HepG2 (cell line): ENCODE measurements around the gene EYA2. TPM values are rescaled to one million over a fixed set of nuclear protein-coding genes. Genes with fewer than 3 reads are reported as not detected.

Source experiments
- BORCS8-MEF2B ChIP-seq: sonication (generic); formaldehyde crosslinking; IDR thresholded peaks from 2 replicates; pipeline ENCODE4 v1.8.0; 2022; ENCODE audit warnings: mild to moderate bottlenecking, missing genetic modification reagents
- BRD4 ChIP-seq: sonication (generic); formaldehyde crosslinking; IDR thresholded peaks from 2 replicates; pipeline ENCODE4 v1.4.0; 2020; ENCODE audit warnings: missing genetic modification reagents
- CBX1 ChIP-seq: IDR thresholded peaks from one replicate; pipeline ENCODE4 v1.6.1; 2016; ENCODE audit warnings: antibody characterized with exemption, low read depth
- CCDC6 ChIP-seq: sonication (generic); formaldehyde crosslinking; IDR thresholded peaks from 2 replicates; pipeline ENCODE4 v1.8.1; 2022; ENCODE audit warnings: mild to moderate bottlenecking, missing genetic modification reagents, moderate library complexity
- CHCHD3 ChIP-seq: sonication (generic); formaldehyde crosslinking; IDR thresholded peaks from 2 replicates; pipeline ENCODE4 v1.8.0; 2022; ENCODE audit warnings: mild to moderate bottlenecking, missing genetic modification reagents, moderate library complexity
- GLI4 ChIP-seq: sonication (generic); formaldehyde crosslinking; IDR thresholded peaks from 2 replicates; pipeline ENCODE4 v1.5.1; 2020; ENCODE audit warnings: missing genetic modification reagents, mild to moderate bottlenecking, moderate library complexity, borderline replicate concordance
- HOXA5 ChIP-seq: sonication (generic); formaldehyde crosslinking; IDR thresholded peaks from 2 replicates; pipeline ENCODE4 v1.4.0; 2020; ENCODE audit warnings: missing genetic modification reagents
- ISX ChIP-seq: sonication (generic); formaldehyde crosslinking; conservative IDR thresholded peaks from 2 replicates; pipeline ENCODE4 v1.5.0; 2020; ENCODE audit warnings: missing genetic modification reagents
- NRL ChIP-seq: sonication (generic); formaldehyde crosslinking; IDR thresholded peaks from 2 replicates; pipeline ENCODE4 v1.5.0; 2020; ENCODE audit warnings: missing genetic modification reagents, mild to moderate bottlenecking, moderate library complexity, borderline replicate concordance
- RELA ChIP-seq: sonication (generic); formaldehyde crosslinking; IDR thresholded peaks from 2 replicates; pipeline ENCODE4 v1.4.0; 2020; ENCODE audit warnings: missing genetic modification reagents
- SP140L ChIP-seq: sonication (generic); formaldehyde crosslinking; IDR thresholded peaks from 2 replicates; pipeline ENCODE4 v1.4.0; 2020; ENCODE audit warnings: missing genetic modification reagents, borderline replicate concordance
- ZNF263 ChIP-seq: sonication (generic); formaldehyde crosslinking; IDR thresholded peaks from 2 replicates; pipeline ENCODE4 v1.4.0; 2020; ENCODE audit warnings: missing genetic modification reagents
- ZNF510 ChIP-seq: sonication (generic); formaldehyde crosslinking; IDR thresholded peaks from 2 replicates; pipeline ENCODE4 v1.4.0; 2020; ENCODE audit warnings: low read depth, mild to moderate bottlenecking, missing genetic modification reagents
- ZNF605 ChIP-seq: sonication (generic); formaldehyde crosslinking; IDR thresholded peaks from 2 replicates; pipeline ENCODE4 v1.8.0; 2022; ENCODE audit warnings: mild to moderate bottlenecking, missing genetic modification reagents
- polyA plus RNA-seq, 8 experiments: library from polyadenylated mRNA; depleted of rRNA in 3 of 8; stranded (reverse) in 7 of 8; unstranded in 1 of 8; fragments of >200 nt; fragmentation: Illumina TruSeq in 4 of 8; extraction: Trizol in 4 of 8; gene quantifications; 2 replicates each; pipeline versions ENCODE4 v1.2.1 to v1.2.3, GENCODE V29; 2011 to 2016; ENCODE audit warnings: low read depth in 4 of 8, missing spikeins in 1 of 8, mixed read lengths in 1 of 8; ENCODE audit not compliant: insufficient read depth in 1 of 8
- total RNA-seq, 5 experiments: library from RNA; depleted of rRNA; stranded (reverse); fragments of >200 nt; fragmentation: Illumina TruSeq; extraction: Trizol; gene quantifications; 2 replicates each; pipeline ENCODE4 v1.2.3, GENCODE V29; 2016; ENCODE audit warnings: low read depth in 1 of 5
- TF ChIP-seq, protein P1 (sequence below): sonication (generic); formaldehyde crosslinking; IDR thresholded peaks from 2 replicates; pipeline ENCODE4 v1.5.1; 2020; ENCODE audit warnings: mild to moderate bottlenecking, missing genetic modification reagents, moderate library complexity
- TF ChIP-seq, protein P2 (sequence below): sonication (generic); formaldehyde crosslinking; IDR thresholded peaks from 2 replicates; pipeline ENCODE4 v1.5.0; 2020; ENCODE audit warnings: missing genetic modification reagents
- TF ChIP-seq, protein P3 (sequence below): sonication (generic); formaldehyde crosslinking; IDR thresholded peaks from 2 replicates; pipeline ENCODE4 v1.4.0; 2020; ENCODE audit warnings: mild to moderate bottlenecking, missing genetic modification reagents, borderline replicate concordance
- TF ChIP-seq, protein P4 (sequence below): sonication (generic); formaldehyde crosslinking; IDR thresholded peaks from 2 replicates; pipeline ENCODE4 v1.9.0; 2021; ENCODE audit warnings: missing genetic modification reagents, mild to moderate bottlenecking, borderline replicate concordance
- TF ChIP-seq, protein P5 (sequence below): sonication (generic); formaldehyde crosslinking; IDR thresholded peaks from 2 replicates; pipeline ENCODE4 v1.8.0; 2022; ENCODE audit warnings: low read depth, missing genetic modification reagents

Gene EYA2
- total and polyA plus RNA-seq, 2 of the 13 experiments (the other 11 are each of a cell fraction or from before 2014, with no cell fraction given): not detected

DNA sequence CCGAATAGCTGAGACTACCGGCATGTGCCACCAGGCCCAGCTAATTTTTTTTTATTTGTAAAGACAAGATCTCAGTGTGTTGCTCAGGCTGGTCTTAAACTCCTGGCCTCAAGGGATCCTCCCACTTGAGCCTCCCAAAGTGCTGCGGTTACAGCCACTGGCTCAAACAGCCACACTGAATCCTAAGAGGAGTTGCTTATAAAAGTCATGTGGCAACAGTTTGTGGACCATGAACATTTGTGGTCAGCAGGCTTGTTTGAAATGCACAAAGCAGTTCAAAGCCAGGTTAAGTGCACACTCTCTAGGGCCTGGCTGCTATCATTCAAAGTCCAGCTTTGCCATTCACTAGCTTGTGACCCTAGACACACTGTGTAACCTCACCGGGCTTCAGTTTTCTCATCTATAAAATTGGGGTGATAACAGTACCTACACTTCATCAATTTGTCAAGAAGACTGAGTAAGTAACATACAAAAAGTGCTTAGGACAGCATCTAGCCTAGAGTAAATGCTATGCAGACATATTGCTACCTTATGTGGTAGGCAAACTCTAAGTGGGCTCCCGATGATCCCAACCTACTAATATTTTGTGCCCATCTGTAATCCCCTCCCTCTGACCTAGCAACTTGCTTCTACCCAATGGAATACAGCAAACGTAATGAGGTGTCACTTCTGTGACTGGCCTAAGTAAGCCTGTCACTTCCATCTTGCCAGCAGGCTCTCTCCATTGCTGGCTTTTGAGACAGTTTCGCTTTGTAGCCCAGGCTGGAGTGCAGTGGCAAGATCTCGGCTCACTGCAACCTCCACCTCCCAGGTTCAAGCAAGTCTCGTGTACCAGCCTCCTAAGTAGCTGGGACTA is 338.9 kb downstream of the EYA2 start (continued):
- TF ChIP-seq CCDC6 (CRISPR knock-in tag) (no peak), CBX1 (no peak), GLI4 (CRISPR knock-in tag) (no peak), RELA (CRISPR knock-in tag) (no peak), CHCHD3 (CRISPR knock-in tag) (no peak), ZNF605 (CRISPR knock-in tag) (peak; percentile 69; the same call in 1 of the 2 replicates), ZNF263 (CRISPR knock-in tag) (peak; percentile 75; the same call in 1 of the 2 replicates), BRD4 (CRISPR knock-in tag) (no peak), HOXA5 (CRISPR knock-in tag) (peak; percentile 72; the same call in 1 of the 2 replicates), ISX (CRISPR knock-in tag) (no peak), BORCS8-MEF2B (CRISPR knock-in tag) (no peak), NRL (no peak), ZNF510 (CRISPR knock-in tag) (no peak), SP140L (no peak)
- TF ChIP-seq, protein P1, sequence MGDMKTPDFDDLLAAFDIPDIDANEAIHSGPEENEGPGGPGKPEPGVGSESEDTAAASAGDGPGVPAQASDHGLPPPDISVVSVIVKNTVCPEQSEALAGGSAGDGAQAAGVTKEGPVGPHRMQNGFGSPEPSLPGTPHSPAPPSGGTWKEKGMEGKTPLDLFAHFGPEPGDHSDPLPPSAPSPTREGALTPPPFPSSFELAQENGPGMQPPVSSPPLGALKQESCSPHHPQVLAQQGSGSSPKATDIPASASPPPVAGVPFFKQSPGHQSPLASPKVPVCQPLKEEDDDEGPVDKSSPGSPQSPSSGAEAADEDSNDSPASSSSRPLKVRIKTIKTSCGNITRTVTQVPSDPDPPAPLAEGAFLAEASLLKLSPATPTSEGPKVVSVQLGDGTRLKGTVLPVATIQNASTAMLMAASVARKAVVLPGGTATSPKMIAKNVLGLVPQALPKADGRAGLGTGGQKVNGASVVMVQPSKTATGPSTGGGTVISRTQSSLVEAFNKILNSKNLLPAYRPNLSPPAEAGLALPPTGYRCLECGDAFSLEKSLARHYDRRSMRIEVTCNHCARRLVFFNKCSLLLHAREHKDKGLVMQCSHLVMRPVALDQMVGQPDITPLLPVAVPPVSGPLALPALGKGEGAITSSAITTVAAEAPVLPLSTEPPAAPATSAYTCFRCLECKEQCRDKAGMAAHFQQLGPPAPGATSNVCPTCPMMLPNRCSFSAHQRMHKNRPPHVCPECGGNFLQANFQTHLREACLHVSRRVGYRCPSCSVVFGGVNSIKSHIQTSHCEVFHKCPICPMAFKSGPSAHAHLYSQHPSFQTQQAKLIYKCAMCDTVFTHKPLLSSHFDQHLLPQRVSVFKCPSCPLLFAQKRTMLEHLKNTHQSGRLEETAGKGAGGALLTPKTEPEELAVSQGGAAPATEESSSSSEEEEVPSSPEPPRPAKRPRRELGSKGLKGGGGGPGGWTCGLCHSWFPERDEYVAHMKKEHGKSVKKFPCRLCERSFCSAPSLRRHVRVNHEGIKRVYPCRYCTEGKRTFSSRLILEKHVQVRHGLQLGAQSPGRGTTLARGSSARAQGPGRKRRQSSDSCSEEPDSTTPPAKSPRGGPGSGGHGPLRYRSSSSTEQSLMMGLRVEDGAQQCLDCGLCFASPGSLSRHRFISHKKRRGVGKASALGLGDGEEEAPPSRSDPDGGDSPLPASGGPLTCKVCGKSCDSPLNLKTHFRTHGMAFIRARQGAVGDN: peak; percentile 52; the same call in 1 of the 2 replicates
- TF ChIP-seq, protein P2, sequence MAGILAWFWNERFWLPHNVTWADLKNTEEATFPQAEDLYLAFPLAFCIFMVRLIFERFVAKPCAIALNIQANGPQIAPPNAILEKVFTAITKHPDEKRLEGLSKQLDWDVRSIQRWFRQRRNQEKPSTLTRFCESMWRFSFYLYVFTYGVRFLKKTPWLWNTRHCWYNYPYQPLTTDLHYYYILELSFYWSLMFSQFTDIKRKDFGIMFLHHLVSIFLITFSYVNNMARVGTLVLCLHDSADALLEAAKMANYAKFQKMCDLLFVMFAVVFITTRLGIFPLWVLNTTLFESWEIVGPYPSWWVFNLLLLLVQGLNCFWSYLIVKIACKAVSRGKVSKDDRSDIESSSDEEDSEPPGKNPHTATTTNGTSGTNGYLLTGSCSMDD (CRISPR knock-in tag): no peak
- TF ChIP-seq, protein P3, sequence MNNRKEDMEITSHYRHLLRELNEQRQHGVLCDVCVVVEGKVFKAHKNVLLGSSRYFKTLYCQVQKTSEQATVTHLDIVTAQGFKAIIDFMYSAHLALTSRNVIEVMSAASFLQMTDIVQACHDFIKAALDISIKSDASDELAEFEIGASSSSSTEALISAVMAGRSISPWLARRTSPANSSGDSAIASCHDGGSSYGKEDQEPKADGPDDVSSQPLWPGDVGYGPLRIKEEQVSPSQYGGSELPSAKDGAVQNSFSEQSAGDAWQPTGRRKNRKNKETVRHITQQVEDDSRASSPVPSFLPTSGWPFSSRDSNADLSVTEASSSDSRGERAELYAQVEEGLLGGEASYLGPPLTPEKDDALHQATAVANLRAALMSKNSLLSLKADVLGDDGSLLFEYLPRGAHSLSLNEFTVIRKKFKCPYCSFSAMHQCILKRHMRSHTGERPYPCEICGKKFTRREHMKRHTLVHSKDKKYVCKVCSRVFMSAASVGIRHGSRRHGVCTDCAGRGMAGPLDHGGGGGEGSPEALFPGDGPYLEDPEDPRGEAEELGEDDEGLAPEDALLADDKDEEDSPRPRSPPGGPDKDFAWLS (CRISPR knock-in tag): no peak
- TF ChIP-seq, protein P4, sequence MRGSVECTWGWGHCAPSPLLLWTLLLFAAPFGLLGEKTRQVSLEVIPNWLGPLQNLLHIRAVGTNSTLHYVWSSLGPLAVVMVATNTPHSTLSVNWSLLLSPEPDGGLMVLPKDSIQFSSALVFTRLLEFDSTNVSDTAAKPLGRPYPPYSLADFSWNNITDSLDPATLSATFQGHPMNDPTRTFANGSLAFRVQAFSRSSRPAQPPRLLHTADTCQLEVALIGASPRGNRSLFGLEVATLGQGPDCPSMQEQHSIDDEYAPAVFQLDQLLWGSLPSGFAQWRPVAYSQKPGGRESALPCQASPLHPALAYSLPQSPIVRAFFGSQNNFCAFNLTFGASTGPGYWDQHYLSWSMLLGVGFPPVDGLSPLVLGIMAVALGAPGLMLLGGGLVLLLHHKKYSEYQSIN (CRISPR knock-in tag): no peak
- TF ChIP-seq, protein P5, sequence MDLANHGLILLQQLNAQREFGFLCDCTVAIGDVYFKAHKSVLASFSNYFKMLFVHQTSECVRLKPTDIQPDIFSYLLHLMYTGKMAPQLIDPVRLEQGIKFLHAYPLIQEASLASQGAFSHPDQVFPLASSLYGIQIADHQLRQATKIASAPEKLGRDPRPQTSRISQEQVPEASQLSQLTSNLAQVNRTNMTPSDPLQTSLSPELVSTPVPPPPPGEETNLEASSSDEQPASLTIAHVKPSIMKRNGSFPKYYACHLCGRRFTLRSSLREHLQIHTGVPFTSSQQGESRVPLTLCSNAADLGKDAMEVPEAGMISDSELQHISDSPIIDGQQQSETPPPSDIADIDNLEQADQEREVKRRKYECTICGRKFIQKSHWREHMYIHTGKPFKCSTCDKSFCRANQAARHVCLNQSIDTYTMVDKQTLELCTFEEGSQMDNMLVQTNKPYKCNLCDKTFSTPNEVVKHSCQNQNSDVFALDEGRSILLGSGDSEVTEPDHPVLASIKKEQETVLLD: no peak
